ENCODE results near the gene NEK1.

Gene NEK1

DNA sequence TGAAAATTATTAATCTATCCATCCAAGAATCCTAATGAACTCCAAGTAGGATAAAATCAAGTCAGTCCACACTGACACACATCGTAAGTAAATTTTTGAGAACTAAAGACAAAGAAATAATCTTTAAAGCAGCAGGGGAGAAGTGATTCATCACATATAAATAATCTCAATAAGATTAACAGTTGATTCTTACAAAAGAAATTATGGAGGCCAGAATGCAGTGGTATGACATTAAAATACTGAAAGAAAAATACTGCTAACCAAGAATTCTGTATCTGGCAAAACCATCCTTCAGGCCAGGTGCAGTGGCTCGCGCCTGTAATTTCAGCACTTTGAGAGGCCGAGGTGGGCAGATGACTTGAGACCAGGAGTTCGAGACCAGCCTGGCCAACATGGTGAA, 245.6 kb downstream of the NEK1 start:
- no peak for DNase-seq (ENCODE audit: low spot score)

- DNase-seq (ENCODE audit: low spot score): no peak
Measured at GRCh38 chr4:169362607-169363006, 249.8 kb downstream of the NEK1 start.

DNA sequence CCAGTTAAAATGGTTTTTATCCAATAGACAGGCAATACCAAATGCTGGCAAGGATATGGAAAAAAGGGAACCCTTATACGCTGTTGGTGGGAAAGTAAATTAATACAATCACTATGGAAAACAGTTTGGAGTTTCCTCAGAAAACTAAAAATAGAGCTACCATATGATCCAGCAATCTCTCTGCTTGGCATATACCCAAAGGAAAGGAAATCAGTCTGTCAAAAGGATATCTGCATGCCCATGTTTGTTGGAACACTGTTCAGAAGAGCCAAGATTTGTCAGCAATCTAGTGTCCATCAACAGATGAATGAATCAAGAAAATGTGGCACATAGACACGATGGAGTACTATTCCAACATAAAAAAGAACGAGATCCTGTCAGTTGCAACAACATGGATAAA, 250.6 kb downstream of the NEK1 start:
- DNase-seq (ENCODE audit: low spot score): no peak

DNA sequence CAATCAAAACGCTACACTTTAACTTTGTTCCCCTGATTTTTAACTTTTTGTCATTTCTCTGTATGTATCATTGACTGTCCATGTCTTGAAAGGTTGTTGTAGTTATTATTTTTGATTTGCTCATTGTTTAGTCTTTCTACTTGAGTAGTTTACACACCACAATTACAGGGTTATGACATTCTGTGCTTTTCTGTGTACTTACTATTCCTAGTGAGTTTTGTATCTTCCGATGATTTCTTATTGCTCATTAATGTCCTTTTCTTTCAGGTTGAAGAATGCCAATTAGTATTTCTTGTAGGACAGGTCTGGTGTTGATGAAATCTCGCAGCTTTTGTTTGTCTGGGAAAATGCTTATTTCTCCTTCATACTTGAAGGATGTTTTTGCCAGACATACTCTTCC, 252.4 kb downstream of the NEK1 start:
- DNase-seq (ENCODE audit: low spot score): no peak

DNA sequence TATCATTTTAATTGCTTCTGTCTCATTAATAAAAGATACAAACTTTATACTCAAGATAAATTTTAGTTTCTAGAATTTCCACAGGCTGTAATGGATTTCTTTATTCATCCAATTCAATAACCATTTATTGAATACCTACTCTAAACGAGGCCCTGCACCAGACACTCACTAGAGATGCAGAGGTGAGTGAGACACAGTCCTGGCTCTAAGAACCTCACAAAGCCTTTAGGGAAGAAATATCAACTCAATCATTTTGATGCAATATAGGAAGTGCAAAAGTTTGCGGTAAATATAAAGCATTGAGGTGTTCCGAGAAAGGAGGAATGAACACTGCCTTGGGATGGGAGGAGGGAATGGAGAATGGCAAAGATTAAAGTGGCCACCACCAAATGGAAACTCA, 260.0 kb downstream of the NEK1 start:
- no peak for DNase-seq (ENCODE audit: low spot score)

GRCh38 chr4:169351872-169352271, 260.5 kb downstream of the NEK1 start:
- DNase-seq (ENCODE audit: low spot score): no peak

GRCh38 chr4:169348541-169348940, 263.8 kb downstream of the NEK1 start:
- no peak for DNase-seq (ENCODE audit: low spot score)

GRCh38 chr4:169346840-169347239, 265.5 kb downstream of the NEK1 start:
- DNase-seq (ENCODE audit: low spot score): no peak

- no peak for DNase-seq (ENCODE audit: low spot score)
Measured at GRCh38 chr4:169345316-169345721, 267.1 kb downstream of the NEK1 start.

All from hematopoietic multipotent progenitor cell treated with erythropoietin and hydrocortisone succinate and interleukin-3 and kit ligand, for 17 days (in vitro differentiated cells).